D721Med (cell line): ENCODE measurements around the gene BCOR.

ENCODE experiments used
- DNase-seq: peaks from one replicate; pipeline ENCODE4 v3.0.0; 2011; ENCODE audit warnings: low spot score; ENCODE audit not compliant: insufficient read length
- FAIRE-seq: peaks from 2 replicates; lab custom pipeline; 2011; peaks lifted over from hg19 to GRCh38; lab: Jason Lieb, UNC
- CTCF ChIP-seq: IDR thresholded peaks from 2 replicates; pipeline ENCODE4 v1.5.1; 2012; ENCODE audit warnings: mild to moderate bottlenecking, control low read depth; ENCODE audit not compliant: insufficient read depth; ENCODE audit errors: missing control alignments

BCOR gene

GRCh38 chrX:40040686-40041461, 56.9 kb downstream of the BCOR start:
- no peak for TF ChIP-seq CTCF
- DNase-seq (no peak), FAIRE-seq (no peak)

- FAIRE-seq (no peak), DNase-seq (no peak)
- no peak for TF ChIP-seq CTCF
Measured at GRCh38 chrX:40039887-40040286, 57.9 kb downstream of the BCOR start.

GRCh38 chrX:40037367-40037766, 60.4 kb downstream of the BCOR start:
- FAIRE-seq (no peak), DNase-seq (no peak)
- no peak for TF ChIP-seq CTCF

GRCh38 chrX:40035726-40036125, 62.0 kb downstream of the BCOR start:
- FAIRE-seq (no peak), DNase-seq (no peak)
- TF ChIP-seq CTCF, result no peak

- DNase-seq, result no peak
- TF ChIP-seq CTCF, result no peak
- FAIRE-seq, result no peak
Measured at GRCh38 chrX:40031911-40032310, 65.8 kb downstream of the BCOR start.

- no peak for TF ChIP-seq CTCF
- DNase-seq (no peak), FAIRE-seq (no peak)
Measured at GRCh38 chrX:40030205-40030604, 67.6 kb downstream of the BCOR start.

- FAIRE-seq, result no peak
- no peak for TF ChIP-seq CTCF
- no peak for DNase-seq
Measured at GRCh38 chrX:40022421-40022820, 75.3 kb downstream of the BCOR start.
